Lower lobe of right lung (tissue), 2 donors: ENCODE data around the gene KLF13. TPM values are rescaled to one million over a fixed set of nuclear protein-coding genes. Genes with fewer than 3 reads are reported as not detected.
A peak's percentile ranks its signal among the peaks of the same experiment; 100 is the strongest.

Experiments
- ATAC-seq, 2 donors: fragments of 200-7000 bp; cut with Tn5 transposase; one replicate each; pipeline ENCODE4 v1.9.1; 2020 to 2022; ENCODE audit warnings: mild to moderate bottlenecking in 2 of 2, moderate library complexity in 2 of 2
- DNase-seq: peaks from one replicate; pipeline ENCODE4 v3.0.0-alpha.2; 2020
- H3K27ac ChIP-seq: fragments of 200-600 bp; one replicate; pipeline ENCODE4 v1.8.0; 2022
- H3K27me3 ChIP-seq: fragments of 200-600 bp; one replicate; pipeline ENCODE4 v1.8.0; 2022; ENCODE audit warnings: low read depth
- H3K36me3 ChIP-seq: fragments of 200-600 bp; one replicate; pipeline ENCODE4 v1.8.0; 2022; ENCODE audit warnings: mild to moderate bottlenecking
- H3K4me1 ChIP-seq: fragments of 200-600 bp; one replicate; pipeline ENCODE4 v1.8.0; 2022
- H3K4me3 ChIP-seq: fragments of 200-600 bp; one replicate; pipeline ENCODE4 v1.8.0; 2022; ENCODE audit warnings: mild to moderate bottlenecking
- H3K9me3 ChIP-seq: fragments of 200-600 bp; one replicate; pipeline ENCODE4 v1.8.0; 2022
- CTCF ChIP-seq: fragments of 200-600 bp; IDR thresholded peaks from one replicate; pipeline ENCODE4 v1.8.0; 2022; ENCODE audit warnings: antibody characterized with exemption, mild to moderate bottlenecking
- intact Hi-C: fragments of 100-400 bp; cut with DNase I; formaldehyde crosslinking; loops from one replicate; pipeline ENCODE4 v1.11.0; 2022
- total RNA-seq: library from RNA; stranded (reverse); fragmentation: NEBNext Ultra II Directional; extraction: Animal tissue kit (Norgen Biotek cat#: 25700); gene quantifications from one replicate; pipeline ENCODE4 v1.2.1, GENCODE V29; 2021
- donor health status: DM: no; HTN: yes; CAD: no; lungs with severe emphysema.

Gene KLF13
- total RNA-seq, 1 donor from 2014 or later = 178 TPM

GRCh38 chr15:31393444-31394091, 66.9 kb downstream of the KLF13 start:
- intact Hi-C loops = no loop called here
- peak overlapping the region; percentile 31 for H3K27ac ChIP-seq
- no peaks in the 10 kb centered on the region for H3K27me3 ChIP-seq
- ATAC-seq (no peak), DNase-seq (no peak)
- H3K4me3 ChIP-seq = peak overlapping the region; percentile 75
- H3K9me3 ChIP-seq = no peaks in the 10 kb centered on the region
- no peak for TF ChIP-seq CTCF
- peaks cover 42% of the 10 kb centered on the region for H3K4me1 ChIP-seq
- H3K36me3 ChIP-seq = no peaks in the 10 kb centered on the region

DNA sequence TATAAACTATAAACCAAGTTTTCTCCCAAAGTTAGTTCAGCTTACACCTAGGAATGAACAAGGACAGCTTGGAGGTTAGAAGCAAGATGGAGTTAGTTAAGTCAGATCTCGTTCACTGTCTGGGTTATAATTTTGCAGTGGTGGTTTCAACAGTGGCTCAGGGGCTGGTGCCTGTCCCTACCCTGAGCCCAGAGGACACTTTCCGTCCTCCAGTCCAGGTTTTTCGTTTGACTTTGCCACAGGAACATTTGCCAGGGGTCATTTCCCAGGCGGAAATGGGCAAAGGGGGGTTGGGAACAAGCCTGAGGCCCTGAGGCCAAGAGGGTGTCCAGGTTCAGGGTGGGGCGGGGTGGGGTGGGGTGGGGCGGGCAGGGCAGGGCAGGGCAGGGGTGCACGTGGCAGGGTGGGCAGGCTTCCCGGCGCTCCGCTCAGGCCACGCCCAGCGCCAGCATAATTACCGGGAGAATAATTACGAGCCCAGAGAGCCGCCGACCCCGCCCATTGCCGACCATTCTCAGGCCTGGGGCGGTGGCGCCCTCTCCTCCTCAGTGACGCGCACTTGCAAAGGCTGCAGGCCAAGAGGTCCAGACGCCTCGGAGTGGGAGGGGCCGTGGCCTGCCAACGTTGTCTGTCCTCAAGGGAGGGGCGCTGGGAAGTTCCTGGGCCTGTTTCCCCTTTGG, 70.4 kb downstream of the KLF13 start:
- intact Hi-C loops = no loop called here

GRCh38 chr15:31397851-31398661, 71.4 kb downstream of the KLF13 start:
- H3K27me3 ChIP-seq = no peaks in the 10 kb centered on the region
- no peaks in the 10 kb centered on the region for H3K9me3 ChIP-seq
- no peak for TF ChIP-seq CTCF
- intact Hi-C loops = no loop called here
- no peaks in the 10 kb centered on the region for H3K36me3 ChIP-seq
- ATAC-seq = no peak
- no peak overlapping the region for H3K4me3 ChIP-seq
- H3K27ac ChIP-seq = peak overlapping the region; percentile 81
- no peak for DNase-seq
- H3K4me1 ChIP-seq = peaks cover 42% of the 10 kb centered on the region

More for the DNA sequence above, 70.4 kb downstream of the KLF13 start:
- H3K27me3 ChIP-seq = no peaks in the 10 kb centered on the region
- ATAC-seq = peak; percentile 90
- DNase-seq = peak; percentile 96
- peak overlapping the region; percentile 81 for H3K27ac ChIP-seq
- H3K4me3 ChIP-seq = peak overlapping the region; percentile 19
- peaks cover 42% of the 10 kb centered on the region for H3K4me1 ChIP-seq
- H3K36me3 ChIP-seq = no peaks in the 10 kb centered on the region
- peak; percentile 20 for TF ChIP-seq CTCF
- H3K9me3 ChIP-seq = no peaks in the 10 kb centered on the region

- no peak for TF ChIP-seq CTCF
- H3K27me3 ChIP-seq = no peaks in the 10 kb centered on the region
- DNase-seq = no peak
- ATAC-seq = no peak
- H3K36me3 ChIP-seq = no peaks in the 10 kb centered on the region
- H3K4me1 ChIP-seq = peaks cover 35% of the 10 kb centered on the region
- H3K4me3 ChIP-seq = no peak overlapping the region
- H3K27ac ChIP-seq = peak overlapping the region; percentile 81
- intact Hi-C loops = no loop called here
- H3K9me3 ChIP-seq = no peaks in the 10 kb centered on the region
Observed at GRCh38 chr15:31398677-31399301, 72.2 kb downstream of the KLF13 start.

DNA sequence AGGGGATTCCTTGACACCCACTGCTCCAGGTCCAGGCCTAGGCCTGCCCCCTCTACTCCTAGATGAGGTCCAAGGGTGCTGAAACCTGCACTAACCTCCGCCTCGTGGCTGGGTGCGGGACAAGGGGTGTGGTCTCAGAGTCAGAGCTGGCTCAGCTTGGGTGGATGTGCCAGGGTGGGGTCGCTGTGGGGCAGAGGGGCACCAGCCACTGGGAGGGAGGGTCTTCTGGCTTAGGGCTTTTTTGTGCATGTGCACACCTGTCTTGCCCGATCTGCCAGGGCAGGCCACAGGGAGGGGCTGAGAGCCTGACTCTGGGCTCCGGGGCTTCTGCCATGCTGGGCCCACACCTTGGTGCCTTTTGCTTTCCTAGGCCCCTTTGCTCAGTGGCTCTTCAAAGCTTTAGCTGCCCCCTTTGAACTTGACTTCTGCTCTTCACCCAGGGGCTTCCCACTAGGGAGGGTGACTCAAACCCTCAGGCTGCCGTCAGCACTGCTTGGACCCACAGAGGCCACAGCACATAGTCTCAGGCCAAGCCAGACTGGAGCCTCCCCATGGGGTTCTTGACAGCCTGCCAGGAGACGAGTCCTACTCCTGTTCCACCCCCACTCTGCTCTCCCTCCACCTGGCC, 73.0 kb downstream of the KLF13 start:
- no peak for DNase-seq
- Histone ChIP-seq H3K4me1 (peaks cover 35% of the 10 kb centered on the region), H3K9me3 (no peaks in the 10 kb centered on the region), H3K27me3 (no peaks in the 10 kb centered on the region), H3K27ac (no peak overlapping the region), H3K36me3 (no peaks in the 10 kb centered on the region), H3K4me3 (no peak overlapping the region)
- intact Hi-C loops = no loop called here
- TF ChIP-seq CTCF = no peak
- no peak for ATAC-seq
